ENCODE results near the gene BANF2. TPM values are rescaled to one million over a fixed set of nuclear protein-coding genes. Genes with fewer than 3 reads are reported as not detected.

The BANF2 gene
- total RNA-seq, 6 experiments from 2014 or later = not detected

DNA sequence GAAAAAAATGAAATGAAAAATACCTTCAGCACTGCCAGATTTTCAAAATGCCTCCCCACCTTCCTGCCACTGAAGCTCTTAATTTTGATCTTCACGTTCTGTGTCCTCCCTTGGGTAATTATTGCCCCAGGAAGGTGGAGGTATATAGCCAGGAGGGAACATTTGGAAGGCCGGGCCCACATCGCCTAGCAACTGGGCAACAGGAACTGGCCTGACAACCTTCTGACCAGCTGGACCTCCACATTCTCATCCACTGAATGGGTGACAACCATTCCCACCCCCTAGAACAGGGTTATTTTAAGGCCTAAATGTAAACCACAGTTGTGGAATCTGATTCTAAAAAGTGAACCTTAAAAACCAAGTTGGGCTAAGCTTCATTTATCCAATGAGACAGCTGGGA, 20.9 kb upstream of the BANF2 start:
- no peaks in the 10 kb centered on the region for H3K27me3 ChIP-seq
- WGBS (ENCODE audit: insufficient coverage, low coverage, low lambda C conversion rate, missing lambda C conversion rate) = 69% methylated on average over 3 of the region's 3 CpGs
- peaks cover 0 to 12% (median 0%) of the 10 kb centered on the region in 4 donors for H3K36me3 ChIP-seq
- peak in 1 of 3 donors; percentile 26 for DNase-seq
- no peaks in the 10 kb centered on the region for H3K9me3 ChIP-seq
- peaks cover 0 to 67% (median 31%) of the 10 kb centered on the region in 4 donors for H3K4me1 ChIP-seq
- H3K4me3 ChIP-seq = no peak overlapping the region
- intact Hi-C loops (cut with DNase I) = no loop called here
- no peak for TF ChIP-seq POLR2A (IDR thresholded peaks at IDR 0.05)
- TF ChIP-seq, protein P1, sequence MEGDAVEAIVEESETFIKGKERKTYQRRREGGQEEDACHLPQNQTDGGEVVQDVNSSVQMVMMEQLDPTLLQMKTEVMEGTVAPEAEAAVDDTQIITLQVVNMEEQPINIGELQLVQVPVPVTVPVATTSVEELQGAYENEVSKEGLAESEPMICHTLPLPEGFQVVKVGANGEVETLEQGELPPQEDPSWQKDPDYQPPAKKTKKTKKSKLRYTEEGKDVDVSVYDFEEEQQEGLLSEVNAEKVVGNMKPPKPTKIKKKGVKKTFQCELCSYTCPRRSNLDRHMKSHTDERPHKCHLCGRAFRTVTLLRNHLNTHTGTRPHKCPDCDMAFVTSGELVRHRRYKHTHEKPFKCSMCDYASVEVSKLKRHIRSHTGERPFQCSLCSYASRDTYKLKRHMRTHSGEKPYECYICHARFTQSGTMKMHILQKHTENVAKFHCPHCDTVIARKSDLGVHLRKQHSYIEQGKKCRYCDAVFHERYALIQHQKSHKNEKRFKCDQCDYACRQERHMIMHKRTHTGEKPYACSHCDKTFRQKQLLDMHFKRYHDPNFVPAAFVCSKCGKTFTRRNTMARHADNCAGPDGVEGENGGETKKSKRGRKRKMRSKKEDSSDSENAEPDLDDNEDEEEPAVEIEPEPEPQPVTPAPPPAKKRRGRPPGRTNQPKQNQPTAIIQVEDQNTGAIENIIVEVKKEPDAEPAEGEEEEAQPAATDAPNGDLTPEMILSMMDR (IDR thresholded peaks at IDR 0.05) = no peak
- peak overlapping the region in 1 of 3 donors; percentile 94 for H3K27ac ChIP-seq
- ATAC-seq = no peak

DNA sequence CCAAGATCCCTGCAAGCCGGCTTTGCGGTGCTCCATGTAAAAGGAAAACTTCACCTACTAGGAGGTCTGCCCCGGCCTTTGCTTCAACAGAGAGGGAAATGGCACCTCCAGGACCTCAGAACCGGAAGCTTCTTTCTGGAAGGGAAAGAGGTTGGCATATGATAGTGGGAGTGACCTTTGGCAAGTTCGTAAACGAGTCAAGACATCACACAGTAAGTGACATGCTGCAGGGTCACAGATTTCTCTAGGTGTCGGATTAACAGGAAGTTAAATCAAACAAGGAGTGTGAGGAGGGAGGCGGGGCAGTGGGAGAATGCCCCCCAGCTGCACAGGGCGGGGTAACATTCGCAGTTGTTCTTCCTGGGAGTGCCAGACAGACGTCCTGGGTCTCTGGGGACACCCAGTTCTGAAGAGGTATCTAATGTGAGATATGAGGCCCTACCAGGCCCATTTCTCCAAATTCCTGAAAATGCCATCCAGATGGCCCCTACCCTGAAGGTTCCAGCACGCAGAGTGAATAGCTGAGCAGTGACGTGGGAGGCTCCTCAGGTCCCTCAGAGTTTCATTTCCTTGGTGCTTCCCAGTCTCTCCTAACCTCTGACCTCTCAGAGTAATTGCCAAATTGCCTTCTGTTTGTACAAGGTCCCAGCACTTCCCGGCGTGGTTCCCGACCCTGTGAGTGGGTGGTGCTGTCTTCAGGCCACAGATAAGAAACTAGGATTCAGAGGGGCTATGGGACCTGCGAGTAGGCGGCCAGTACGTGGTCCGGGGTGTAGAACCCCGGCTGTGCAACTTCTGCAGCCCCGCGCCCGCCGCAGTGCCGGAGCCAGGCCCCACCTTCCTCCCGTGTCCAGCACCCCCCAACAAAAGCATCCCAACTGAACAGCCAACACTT, 19.6 kb upstream of the BANF2 start:
- peaks cover 0 to 69% (median 31%) of the 10 kb centered on the region in 4 donors for H3K4me1 ChIP-seq
- H3K27me3 ChIP-seq = no peaks in the 10 kb centered on the region
- ATAC-seq (peak; percentile 11 to 42 (median 29)), DNase-seq (peak; percentile 81 to 85 (median 84))
- H3K36me3 ChIP-seq = peaks cover 0 to 12% (median 0%) of the 10 kb centered on the region in 4 donors
- peak overlapping the region; percentile 83 to 94 (median 86) for H3K27ac ChIP-seq
- 7% methylated on average over 17 of the region's 27 CpGs for WGBS (ENCODE audit: insufficient coverage, low coverage, low lambda C conversion rate, missing lambda C conversion rate)
- TF ChIP-seq, protein P1 (IDR thresholded peaks at IDR 0.05) = no peak
- peak; percentile 42 for TF ChIP-seq POLR2A (IDR thresholded peaks at IDR 0.05)
- intact Hi-C loops (cut with DNase I) = loop anchor here (10.0 kb wide), 3 partner anchors 115 to 205 kb away; no protein-coding TSS in a partner anchor
- H3K4me3 ChIP-seq = peak overlapping the region; percentile 74 to 89 (median 85)
- no peaks in the 10 kb centered on the region for H3K9me3 ChIP-seq

DNA sequence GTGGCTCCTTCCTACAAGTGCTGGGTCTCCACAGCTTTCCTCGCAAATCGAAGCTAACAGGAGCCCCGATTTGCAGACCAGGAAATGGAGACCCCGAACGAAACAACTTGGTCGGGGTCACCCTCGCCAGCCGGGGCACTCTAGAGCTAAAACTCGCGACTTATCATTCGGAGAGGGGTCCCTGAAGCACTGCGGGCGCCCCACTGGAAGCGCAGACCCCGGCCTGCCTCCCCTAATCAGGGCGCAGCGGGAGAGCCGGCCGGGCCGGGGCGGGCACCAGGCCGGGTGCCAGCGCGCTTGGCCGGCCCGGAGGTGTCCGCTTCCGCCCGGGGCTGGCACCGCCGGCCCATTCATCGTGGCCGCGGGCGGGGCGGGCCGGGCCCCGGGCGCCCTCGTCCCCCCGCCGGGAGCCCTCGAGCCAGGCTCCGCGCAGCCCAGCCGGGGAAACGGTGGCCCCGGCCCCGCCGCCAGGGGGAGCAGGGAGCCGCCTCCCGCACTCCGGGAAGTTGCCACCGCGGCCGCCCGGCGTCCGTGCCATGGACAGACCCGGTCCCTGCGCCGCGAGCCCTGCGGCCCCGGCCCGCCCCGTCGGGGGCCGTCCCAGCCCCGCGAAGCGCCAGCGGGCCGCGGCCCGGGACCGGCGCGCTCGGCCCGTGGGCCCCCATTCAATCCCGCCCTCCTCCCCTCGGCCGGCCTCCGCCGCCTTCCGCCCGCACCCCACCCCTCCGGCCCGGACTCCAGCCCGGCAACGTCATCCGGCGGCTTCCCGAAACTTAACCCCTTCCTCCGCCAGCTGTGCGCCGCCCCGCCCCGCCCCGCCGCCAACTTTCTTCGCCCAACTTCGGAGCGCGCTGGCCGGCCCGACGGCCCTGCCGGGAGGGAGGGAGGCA, 18.7 kb upstream of the BANF2 start:
- intact Hi-C loops (cut with DNase I) = loop anchor here (10.0 kb wide), 3 partner anchors 114 to 204 kb away; no protein-coding TSS in a partner anchor
- DNase-seq (peak; percentile 88 to 90 (median 90)), ATAC-seq (peak; percentile 19 to 45 (median 39))
- Histone ChIP-seq H3K27me3 (no peaks in the 10 kb centered on the region), H3K4me1 (peaks cover 0 to 63% (median 27%) of the 10 kb centered on the region in 4 donors), H3K9me3 (no peaks in the 10 kb centered on the region), H3K4me3 (peak overlapping the region; percentile 74 to 89 (median 85)), H3K36me3 (peaks cover 0 to 12% (median 0%) of the 10 kb centered on the region in 4 donors), H3K27ac (peak overlapping the region; percentile 83 to 94 (median 87))
- under 1% methylated on average over 42 of the region's 110 CpGs for WGBS (ENCODE audit: insufficient coverage, low coverage, low lambda C conversion rate, missing lambda C conversion rate)
- TF ChIP-seq, protein P1 (IDR thresholded peaks at IDR 0.05) = peak; percentile 40 to 92 (median 68)
- TF ChIP-seq POLR2A (IDR thresholded peaks at IDR 0.05) = no peak

DNA sequence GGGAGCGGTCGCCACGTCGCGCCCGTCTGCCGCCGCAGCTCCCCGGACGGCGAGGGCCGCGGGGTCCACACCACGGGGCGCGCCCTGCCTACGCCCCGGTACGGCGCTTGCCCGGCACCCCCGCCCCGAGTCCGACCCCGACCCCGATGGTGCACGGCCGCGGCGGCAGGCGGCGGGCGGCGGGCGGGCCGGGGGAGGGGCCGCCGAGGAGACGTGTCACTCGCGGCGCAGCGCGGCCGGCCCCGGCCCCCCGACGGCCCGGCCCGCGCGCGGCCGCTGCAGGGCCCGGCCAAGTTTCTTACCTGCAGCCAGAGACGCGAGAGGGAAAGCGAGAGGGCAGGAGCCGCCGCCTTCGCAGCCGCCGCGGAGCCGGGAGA, 18.1 kb upstream of the BANF2 start:
- ATAC-seq = no peak
- Histone ChIP-seq H3K9me3 (no peaks in the 10 kb centered on the region), H3K4me3 (peak overlapping the region; percentile 74 to 89 (median 85)), H3K27me3 (no peaks in the 10 kb centered on the region), H3K4me1 (peaks cover 0 to 56% (median 24%) of the 10 kb centered on the region in 4 donors), H3K27ac (peak overlapping the region; percentile 83 to 94 (median 87)), H3K36me3 (peaks cover 0 to 12% (median 0%) of the 10 kb centered on the region in 4 donors)
- DNase-seq = no peak
- 0% methylated on average over 5 of the region's 65 CpGs for WGBS (ENCODE audit: insufficient coverage, low coverage, low lambda C conversion rate, missing lambda C conversion rate)
- intact Hi-C loops (cut with DNase I) = loop anchor here (10.0 kb wide), 3 partner anchors 113 to 203 kb away; no protein-coding TSS in a partner anchor
- TF ChIP-seq, protein P1 (IDR thresholded peaks at IDR 0.05) = no peak
- TF ChIP-seq POLR2A (IDR thresholded peaks at IDR 0.05) = no peak
